GM21717 (cell line): Measurements from ENCODE around the gene DPM1.

Source experiments
- ATAC-seq: cut with Tn5 transposase; IDR thresholded peaks from one replicate; pipeline ENCODE4 v1.9.1; 2021; ENCODE audit warnings: mild to moderate bottlenecking, moderate library complexity; ENCODE audit not compliant: unreplicated experiment

DPM1 gene

GRCh38 chr20:50900261-50900660 is 58.1 kb downstream of the DPM1 start:
- ATAC-seq: no peak

GRCh38 chr20:50898475-50898874 is 59.9 kb downstream of the DPM1 start:
- no peak for ATAC-seq

GRCh38 chr20:50895111-50895830 is 63.1 kb downstream of the DPM1 start:
- no peak for ATAC-seq

GRCh38 chr20:50893620-50894019 is 64.7 kb downstream of the DPM1 start:
- ATAC-seq: no peak

GRCh38 chr20:50892394-50892793 is 65.9 kb downstream of the DPM1 start:
- ATAC-seq: no peak

GRCh38 chr20:50891138-50891537 is 67.2 kb downstream of the DPM1 start:
- no peak for ATAC-seq

- no peak for ATAC-seq
These were observed 70.8 kb downstream of the DPM1 start for GRCh38 chr20:50887576-50887975.

- no peak for ATAC-seq
These were observed 72.0 kb downstream of the DPM1 start for GRCh38 chr20:50886184-50886790.

- no peak for ATAC-seq
These were observed 72.6 kb downstream of the DPM1 start for GRCh38 chr20:50885781-50886180.

GRCh38 chr20:50885068-50885467 is 73.3 kb downstream of the DPM1 start:
- ATAC-seq: no peak
